CD4-positive, alpha-beta T cell treated with Interleukin-1 beta for 1 hour (primary cell): ENCODE results near the gene NTM.
"Not testable (repeated sequence)": the region's sequence is repeated elsewhere in the genome, so short reads cannot be mapped to it uniquely, and the experiment has no call there.

ENCODE experiments used
- DNase-seq, 2 donors: peaks; one replicate each; pipeline ENCODE4 v3.0.0-alpha.2; 2020 to 2022

NTM gene

GRCh38 chr11:132310390-132311375 is 940.3 kb downstream of the NTM start:
- no peak for DNase-seq

- no peak for DNase-seq
Measured at GRCh38 chr11:132311703-132312102, 941.3 kb downstream of the NTM start.

- DNase-seq, result no peak
Measured at GRCh38 chr11:132312161-132312560, 941.7 kb downstream of the NTM start.

- no peak for DNase-seq
Measured at GRCh38 chr11:132312701-132313111, 942.3 kb downstream of the NTM start.

GRCh38 chr11:132314911-132315455 is 944.6 kb downstream of the NTM start:
- DNase-seq, result no peak

GRCh38 chr11:132315696-132316095 is 945.3 kb downstream of the NTM start:
- no peak for DNase-seq

GRCh38 chr11:132318421-132319157 is 948.2 kb downstream of the NTM start:
- DNase-seq, result no peak

GRCh38 chr11:132319419-132319818 is 949.0 kb downstream of the NTM start:
- not testable (repeated sequence) for DNase-seq

GRCh38 chr11:132330515-132330914 is 960.1 kb downstream of the NTM start:
- DNase-seq, result no peak

GRCh38 chr11:132332521-132332920 is 962.1 kb downstream of the NTM start:
- no peak for DNase-seq

- no peak for DNase-seq
Measured at GRCh38 chr11:132334769-132335280, 964.4 kb downstream of the NTM start.

GRCh38 chr11:132335311-132335710 is 964.9 kb downstream of the NTM start:
- no peak for DNase-seq

GRCh38 chr11:132336781-132337535 is 966.5 kb downstream of the NTM start:
- no peak for DNase-seq

GRCh38 chr11:132337819-132338416 is 967.5 kb downstream of the NTM start:
- no peak for DNase-seq

- DNase-seq, result no peak
Measured at GRCh38 chr11:132342408-132342807, 972.0 kb downstream of the NTM start.

- DNase-seq, result no peak
Measured at GRCh38 chr11:132343445-132344175, 973.2 kb downstream of the NTM start.

GRCh38 chr11:132346558-132347148 is 976.2 kb downstream of the NTM start:
- no peak for DNase-seq

GRCh38 chr11:132347156-132348090 is 977.0 kb downstream of the NTM start:
- DNase-seq, result no peak

GRCh38 chr11:132349811-132350733 is 979.7 kb downstream of the NTM start:
- DNase-seq, result no peak
